Dedifferentiated amniotic fluid mesenchymal stem cell (primary cell): Measurements from ENCODE around the gene HOXA11.

ENCODE experiments used
- DNase-seq: peaks from one replicate; pipeline ENCODE4 v3.0.0-alpha.2; 2016; ENCODE audit errors: extremely low spot score

The HOXA11 gene

GRCh38 chr7:27192546-27193334 is 7.7 kb upstream of the HOXA11 start:
- no peak for DNase-seq

- no peak for DNase-seq
Measured at GRCh38 chr7:27191833-27192545, 7.0 kb upstream of the HOXA11 start.

GRCh38 chr7:27191161-27191731 is 6.2 kb upstream of the HOXA11 start:
- no peak for DNase-seq

- no peak for DNase-seq
Measured at GRCh38 chr7:27189997-27190748, 5.1 kb upstream of the HOXA11 start.

GRCh38 chr7:27189295-27189996 is 4.4 kb upstream of the HOXA11 start:
- DNase-seq, result no peak

GRCh38 chr7:27188386-27189294 is 3.6 kb upstream of the HOXA11 start:
- DNase-seq, result no peak

GRCh38 chr7:27187475-27188385 is 2.7 kb upstream of the HOXA11 start:
- DNase-seq, result no peak

GRCh38 chr7:27186668-27187474 is 1.8 kb upstream of the HOXA11 start:
- no peak for DNase-seq

- DNase-seq, result no peak
Measured at GRCh38 chr7:27185854-27186667, 1.0 kb upstream of the HOXA11 start.

GRCh38 chr7:27184337-27185012 is 557 bp downstream of the HOXA11 start:
- no peak for DNase-seq

- DNase-seq, result no peak
Measured at GRCh38 chr7:27183682-27184336, 1.2 kb downstream of the HOXA11 start.

GRCh38 chr7:27182861-27183681 is 2.0 kb downstream of the HOXA11 start:
- DNase-seq, result no peak

GRCh38 chr7:27182285-27182841 is 2.7 kb downstream of the HOXA11 start:
- no peak for DNase-seq

GRCh38 chr7:27181795-27182275 is 3.2 kb downstream of the HOXA11 start:
- no peak for DNase-seq
